Stimulated activated naive CD8-positive, alpha-beta T cell treated with anti-CD3 and anti-CD28 coated beads, Interleukin-15, Interleukin-2, amounts not matched to agents 100 ng/mL and 50 ng/mL, for 24 hours (primary cell): ENCODE measurements around the gene CASP5.
A peak's percentile ranks its signal among the peaks of the same experiment; 100 is the strongest.
"Not testable (repeated sequence)": the region's sequence is repeated elsewhere in the genome, so short reads cannot be mapped to it uniquely, and the experiment has no call there.

Experiments
- H3K27ac Mint-ChIP-seq: one replicate; pipeline ENCODE4 v1.8.0; 2021; ENCODE audit warnings: mild to moderate bottlenecking, mixed read lengths
- H3K27me3 Mint-ChIP-seq: one replicate; pipeline ENCODE4 v1.8.0; 2021; ENCODE audit warnings: mixed read lengths
- H3K36me3 Mint-ChIP-seq: one replicate; pipeline ENCODE4 v1.8.0; 2021; ENCODE audit warnings: low read depth, mixed read lengths
- H3K4me1 Mint-ChIP-seq: one replicate; pipeline ENCODE4 v1.8.0; 2021; ENCODE audit warnings: low read depth, mixed read lengths
- H3K4me3 Mint-ChIP-seq: one replicate; pipeline ENCODE4 v1.8.0; 2021; ENCODE audit warnings: mild to moderate bottlenecking, mixed read lengths
- H3K9me3 Mint-ChIP-seq: one replicate; pipeline ENCODE4 v1.8.0; 2021; ENCODE audit warnings: mixed read lengths

Gene CASP5

GRCh38 chr11:105000797-105001196, 22.2 kb downstream of the CASP5 start:
- Mint-ChIP-seq H3K4me1 (peaks cover 5% of the 10 kb centered on the region), H3K27me3 (no peaks in the 10 kb centered on the region), H3K36me3 (no peaks in the 10 kb centered on the region), H3K27ac (peak overlapping the region; percentile 9), H3K9me3 (no peaks in the 10 kb centered on the region), H3K4me3 (no peak overlapping the region)

- Mint-ChIP-seq H3K27ac (no peak overlapping the region), H3K4me1 (peaks cover 5% of the 10 kb centered on the region), H3K27me3 (no peaks in the 10 kb centered on the region), H3K36me3 (no peaks in the 10 kb centered on the region), H3K4me3 (no peak overlapping the region), H3K9me3 (no peaks in the 10 kb centered on the region)
Measured at GRCh38 chr11:105000167-105000566, 22.8 kb downstream of the CASP5 start.

- Mint-ChIP-seq H3K27me3 (no peaks in the 10 kb centered on the region), H3K36me3 (no peaks in the 10 kb centered on the region), H3K27ac (no peak overlapping the region), H3K4me1 (peaks cover 5% of the 10 kb centered on the region), H3K9me3 (no peaks in the 10 kb centered on the region), H3K4me3 (no peak overlapping the region)
Measured at GRCh38 chr11:104999721-105000120, 23.2 kb downstream of the CASP5 start.

GRCh38 chr11:104997288-104997687, 25.7 kb downstream of the CASP5 start:
- H3K4me3 Mint-ChIP-seq, result no peak overlapping the region
- no peaks in the 10 kb centered on the region for H3K36me3 Mint-ChIP-seq
- H3K9me3 Mint-ChIP-seq, result no peaks in the 10 kb centered on the region
- H3K27ac Mint-ChIP-seq, result no peak overlapping the region
- peaks cover 5% of the 10 kb centered on the region for H3K4me1 Mint-ChIP-seq
- no peaks in the 10 kb centered on the region for H3K27me3 Mint-ChIP-seq

GRCh38 chr11:104995001-104995408, 28.0 kb downstream of the CASP5 start:
- no peak overlapping the region for H3K4me3 Mint-ChIP-seq
- no peak overlapping the region for H3K27ac Mint-ChIP-seq
- no peaks in the 10 kb centered on the region for H3K36me3 Mint-ChIP-seq
- H3K27me3 Mint-ChIP-seq, result no peaks in the 10 kb centered on the region
- H3K9me3 Mint-ChIP-seq, result no peaks in the 10 kb centered on the region
- no peaks in the 10 kb centered on the region for H3K4me1 Mint-ChIP-seq

- no peak overlapping the region for H3K4me3 Mint-ChIP-seq
- peaks cover 7% of the 10 kb centered on the region for H3K9me3 Mint-ChIP-seq
- no peaks in the 10 kb centered on the region for H3K4me1 Mint-ChIP-seq
- H3K27ac Mint-ChIP-seq, result no peak overlapping the region
- no peaks in the 10 kb centered on the region for H3K27me3 Mint-ChIP-seq
- no peaks in the 10 kb centered on the region for H3K36me3 Mint-ChIP-seq
Measured at GRCh38 chr11:104992781-104993180, 30.2 kb downstream of the CASP5 start.

GRCh38 chr11:104991994-104992393, 31.0 kb downstream of the CASP5 start:
- Mint-ChIP-seq H3K4me1 (no peaks in the 10 kb centered on the region), H3K36me3 (no peaks in the 10 kb centered on the region), H3K4me3 (no peak overlapping the region), H3K27me3 (no peaks in the 10 kb centered on the region), H3K9me3 (peaks cover 10% of the 10 kb centered on the region), H3K27ac (no peak overlapping the region)

- Mint-ChIP-seq H3K9me3 (peaks cover 10% of the 10 kb centered on the region), H3K4me3 (no peak overlapping the region), H3K36me3 (no peaks in the 10 kb centered on the region), H3K27me3 (no peaks in the 10 kb centered on the region), H3K4me1 (no peaks in the 10 kb centered on the region), H3K27ac (no peak overlapping the region)
Measured at GRCh38 chr11:104984808-104985207, 38.2 kb downstream of the CASP5 start.

GRCh38 chr11:104979839-104980238, 43.1 kb downstream of the CASP5 start:
- H3K27me3 Mint-ChIP-seq, result no peaks in the 10 kb centered on the region
- no peak overlapping the region for H3K27ac Mint-ChIP-seq
- peaks cover 4% of the 10 kb centered on the region for H3K9me3 Mint-ChIP-seq
- no peaks in the 10 kb centered on the region for H3K4me1 Mint-ChIP-seq
- H3K4me3 Mint-ChIP-seq, result no peak overlapping the region
- no peaks in the 10 kb centered on the region for H3K36me3 Mint-ChIP-seq

- Mint-ChIP-seq H3K4me3 (no peak overlapping the region), H3K36me3 (peaks cover 11% of the 10 kb centered on the region), H3K9me3 (peaks cover 30% of the 10 kb centered on the region), H3K27ac (no peak overlapping the region), H3K27me3 (no peaks in the 10 kb centered on the region), H3K4me1 (peaks cover 3% of the 10 kb centered on the region)
Measured at GRCh38 chr11:104973616-104974015, 49.4 kb downstream of the CASP5 start.

GRCh38 chr11:104972924-104973323, 50.0 kb downstream of the CASP5 start:
- peaks cover 30% of the 10 kb centered on the region for H3K9me3 Mint-ChIP-seq
- H3K4me1 Mint-ChIP-seq, H3K27me3 Mint-ChIP-seq, H3K27ac Mint-ChIP-seq, H3K4me3 Mint-ChIP-seq: not testable (repeated sequence)
- peaks cover 11% of the 10 kb centered on the region for H3K36me3 Mint-ChIP-seq

GRCh38 chr11:104970756-104971155, 52.2 kb downstream of the CASP5 start:
- peaks cover 17% of the 10 kb centered on the region for H3K36me3 Mint-ChIP-seq
- no peak overlapping the region for H3K4me3 Mint-ChIP-seq
- H3K27me3 Mint-ChIP-seq, result no peaks in the 10 kb centered on the region
- H3K27ac Mint-ChIP-seq, result no peak overlapping the region
- peaks cover 28% of the 10 kb centered on the region for H3K4me1 Mint-ChIP-seq
- peaks cover 30% of the 10 kb centered on the region for H3K9me3 Mint-ChIP-seq

- H3K27ac Mint-ChIP-seq, result peak overlapping the region; percentile 95
- H3K4me3 Mint-ChIP-seq, result peak overlapping the region; percentile 96
- H3K27me3 Mint-ChIP-seq, result no peaks in the 10 kb centered on the region
- peaks cover 21% of the 10 kb centered on the region for H3K9me3 Mint-ChIP-seq
- H3K4me1 Mint-ChIP-seq, result peaks cover 37% of the 10 kb centered on the region
- peaks cover 34% of the 10 kb centered on the region for H3K36me3 Mint-ChIP-seq
Measured at GRCh38 chr11:104968856-104969776, 53.9 kb downstream of the CASP5 start.

GRCh38 chr11:104968355-104968855, 54.6 kb downstream of the CASP5 start, which contains the start of gene CASP4:
TSS of gene CASP4 (minus strand) at chr11:104968574. CDS start at chr11:104968525, 49 bp downstream.
- H3K27me3 Mint-ChIP-seq, result no peaks in the 10 kb centered on the region
- H3K27ac Mint-ChIP-seq, result peak within 1 kb of the TSS; percentile 95
- peaks cover 41% of the 10 kb centered on the region for H3K4me1 Mint-ChIP-seq
- H3K36me3 Mint-ChIP-seq, result peaks cover 39% of the 10 kb centered on the region
- peaks cover 21% of the 10 kb centered on the region for H3K9me3 Mint-ChIP-seq
- peak within 1 kb of the TSS; percentile 96 for H3K4me3 Mint-ChIP-seq

GRCh38 chr11:104967534-104968354, 55.2 kb downstream of the CASP5 start:
- Mint-ChIP-seq H3K36me3 (peaks cover 39% of the 10 kb centered on the region), H3K4me3 (peak overlapping the region; percentile 96), H3K9me3 (peaks cover 15% of the 10 kb centered on the region), H3K27ac (peak overlapping the region; percentile 95), H3K27me3 (no peaks in the 10 kb centered on the region), H3K4me1 (peaks cover 48% of the 10 kb centered on the region)
